SK-N-SH (cell line): ENCODE data around the gene GSE1. TPM values are rescaled to one million over a fixed set of nuclear protein-coding genes. Genes with fewer than 3 reads are reported as not detected.

Source experiments
- CTCF ChIA-PET: fragments of 300-600, 350-600 bp; formaldehyde crosslinking; extraction: SDS; loops from one replicate; lab custom pipeline; 2021; lab: Yijun Ruan, JAX
- POLR2A ChIA-PET: fragments of 350-600 bp; sonication (Branson Sonifier 250); formaldehyde crosslinking; extraction: SDS; loops from one replicate; lab custom pipeline; 2020; ENCODE audit warnings: antibody characterized with exemption, inconsistent platforms; lab: Yijun Ruan, JAX
- DNase-seq: peaks from one replicate; pipeline ENCODE4 v3.0.0; 2012
- H2AFZ ChIP-seq: fragments of 200-600 bp; sonication (generic); 2 replicates; pipeline ENCODE4 v1.8.1; 2016; ENCODE audit warnings: antibody characterized with exemption, mild to moderate bottlenecking, low read depth
- H3F3A ChIP-seq: fragments of 200-600 bp; sonication (generic); replicated peaks from 2 replicates; pipeline ENCODE3; 2016; ENCODE audit warnings: antibody characterized with exemption, mild to moderate bottlenecking; ENCODE audit not compliant: insufficient read depth
- H3K27ac ChIP-seq, 2 experiments: fragments of 200-500 bp in 1 of 2; fragments of 200-600 bp in 1 of 2; sonication (Bioruptor generic) in 1 of 2; sonication (generic), shearing (Covaris generic) in 1 of 2; 2 replicates each; pipeline versions ENCODE4 v1.5.1 to v1.6.1; 2014 to 2016; ENCODE audit warnings: low read depth in 2 of 2, inconsistent platforms in 1 of 2, low read length in 1 of 2, mild to moderate bottlenecking in 1 of 2, mixed read lengths in 1 of 2
- H3K27me3 ChIP-seq: fragments of 200-600 bp; sonication (generic), shearing (Covaris generic); 2 replicates; pipeline ENCODE4 v1.6.1; 2016; ENCODE audit warnings: mixed run types; ENCODE audit not compliant: insufficient read depth
- H3K36me3 ChIP-seq, 2 experiments: fragments of 200-500 bp in 1 of 2; fragments of 200-600 bp in 1 of 2; sonication (Bioruptor generic) in 1 of 2; sonication (generic) in 1 of 2; replicated peaks in 1 of 2; 2 replicates each; pipeline versions ENCODE3 to v1.5.1; 2014 to 2016; ENCODE audit warnings: low read length in 1 of 2, mild to moderate bottlenecking in 1 of 2; ENCODE audit not compliant: insufficient read depth in 2 of 2, control insufficient read depth in 1 of 2
- H3K4me1 ChIP-seq, 2 experiments: fragments of 200-500 bp in 1 of 2; fragments of 200-600 bp in 1 of 2; sonication (Bioruptor generic) in 1 of 2; sonication (generic), shearing (Covaris generic) in 1 of 2; 2 replicates each; pipeline versions ENCODE4 v1.5.1 to v1.6.1; 2014 to 2016; ENCODE audit warnings: low read depth in 1 of 2, low read length in 1 of 2, mixed run types in 1 of 2; ENCODE audit not compliant: insufficient read depth in 2 of 2, control insufficient read depth in 1 of 2
- H3K4me2 ChIP-seq: fragments of 200-600 bp; sonication (generic), shearing (Covaris generic); 2 replicates; pipeline ENCODE4 v1.6.1; 2017; ENCODE audit warnings: mixed run types
- H3K4me3 ChIP-seq, 2 experiments: fragments of 200-500 bp in 1 of 2; fragments of 200-600 bp in 1 of 2; sonication (Bioruptor generic) in 1 of 2; sonication (generic), shearing (Covaris generic) in 1 of 2; 2 replicates each; pipeline versions ENCODE4 v1.5.1 to v1.8.1; 2014 to 2016; ENCODE audit warnings: low read depth in 2 of 2, inconsistent platforms in 1 of 2, low read length in 1 of 2, mild to moderate bottlenecking in 1 of 2, mixed read lengths in 1 of 2, moderate library complexity in 1 of 2
- H3K79me2 ChIP-seq: fragments of 200-600 bp; sonication (generic); 2 replicates; pipeline ENCODE4 v1.8.1; 2017; ENCODE audit warnings: mild to moderate bottlenecking; ENCODE audit not compliant: insufficient read depth
- H3K9ac ChIP-seq: fragments of 200-600 bp; sonication (generic); 2 replicates; pipeline ENCODE4 v1.6.1; 2017; ENCODE audit warnings: mixed run types
- H3K9me2 ChIP-seq: fragments of 200-600 bp; sonication (generic); 2 replicates; pipeline ENCODE4 v1.6.1; 2017; ENCODE audit warnings: mixed run types
- H3K9me3 ChIP-seq: fragments of 200-600 bp; sonication (generic); 2 replicates; pipeline ENCODE4 v1.6.1; 2017; ENCODE audit warnings: mixed run types, mild to moderate bottlenecking, moderate library complexity
- H4K20me1 ChIP-seq: fragments of 200-600 bp; sonication (generic); 2 replicates; pipeline ENCODE4 v1.6.1; 2017; ENCODE audit warnings: mild to moderate bottlenecking, mixed run types; ENCODE audit not compliant: insufficient read depth
- CHD2 ChIP-seq: fragments of 150-350 bp; IDR thresholded peaks from 2 replicates; pipeline ENCODE4 v1.6.1; 2018; ENCODE audit warnings: low read length; ENCODE audit not compliant: partially characterized antibody
- CTCF ChIP-seq: fragments of 200-600 bp; sonication (generic); IDR thresholded peaks from 2 replicates; pipeline ENCODE4 v1.6.1; 2017; ENCODE audit warnings: antibody characterized with exemption, mild to moderate bottlenecking, moderate library complexity
- EZH2phosphoT487 ChIP-seq: fragments of 200-600 bp; sonication (generic); IDR thresholded peaks from 2 replicates; pipeline ENCODE4 v1.6.1; 2017; ENCODE audit warnings: low read depth, mixed run types, mild to moderate bottlenecking, antibody characterized with exemption, moderate library complexity, borderline replicate concordance
- FOXM1 ChIP-seq: IDR thresholded peaks from 2 replicates; pipeline ENCODE4 v1.4.0; 2012; ENCODE audit warnings: low read depth, mild to moderate bottlenecking
- GATA2 ChIP-seq: sonication (generic); formaldehyde crosslinking; IDR thresholded peaks from 2 replicates; pipeline ENCODE4 v1.5.0; 2020; ENCODE audit warnings: mild to moderate bottlenecking, missing genetic modification reagents
- NFIC ChIP-seq: IDR thresholded peaks from 2 replicates; pipeline ENCODE4 v1.4.0; 2012; ENCODE audit warnings: borderline replicate concordance
- POLR2AphosphoS5 ChIP-seq: IDR thresholded peaks from 2 replicates; pipeline ENCODE4 v1.6.1; 2012; ENCODE audit warnings: low read depth, low read length
- RAD21 ChIP-seq: IDR thresholded peaks from 2 replicates; pipeline ENCODE4 v1.6.1; 2012; ENCODE audit warnings: mild to moderate bottlenecking, low read length
- RCOR1 ChIP-seq: fragments of 150-350 bp; IDR thresholded peaks from 2 replicates; pipeline ENCODE4 v1.6.1; 2017; ENCODE audit warnings: antibody characterized with exemption, low read length
- REST ChIP-seq: IDR thresholded peaks from 2 replicates; pipeline ENCODE4 v1.6.1; 2012; ENCODE audit warnings: mild to moderate bottlenecking, low read depth, low read length, moderate library complexity
- RFX5 ChIP-seq: IDR thresholded peaks from 2 replicates; pipeline ENCODE4 v1.6.1; 2012; ENCODE audit warnings: mild to moderate bottlenecking, improper control_type of control experiment, low read length
- SMC3 ChIP-seq: IDR thresholded peaks from 2 replicates; pipeline ENCODE4 v1.6.1; 2012; ENCODE audit warnings: low read depth, low read length, improper control_type of control experiment
- TEAD4 ChIP-seq: IDR thresholded peaks from 2 replicates; pipeline ENCODE4 v1.4.0; 2012; ENCODE audit warnings: mild to moderate bottlenecking, borderline replicate concordance; ENCODE audit not compliant: insufficient read depth
- USF2 ChIP-seq: fragments of 150-350 bp; IDR thresholded peaks from 2 replicates; pipeline ENCODE4 v1.6.1; 2017; ENCODE audit warnings: antibody characterized with exemption, low read length, low read depth, borderline replicate concordance
- YY1 ChIP-seq: IDR thresholded peaks from 2 replicates; pipeline ENCODE4 v1.4.0; 2012; ENCODE audit warnings: low read depth, mild to moderate bottlenecking
- WGBS: methylation state at CpG from one replicate; pipeline ENCODE4 v1.1.6; 2017; ENCODE audit warnings: low lambda C conversion rate; 5-methylcytosine and 5-hydroxymethylcytosine counted together
- polyA plus RNA-seq, 3 experiments: library from polyadenylated mRNA; depleted of rRNA; stranded (reverse); fragments of >200 nt; gene quantifications; 2 replicates each; pipeline ENCODE4 v1.2.3, GENCODE V29; 2012
- TF ChIP-seq, protein P1 (sequence below): IDR thresholded peaks from 2 replicates; pipeline ENCODE4; 2012
- TF ChIP-seq, protein P2 (sequence below): IDR thresholded peaks from 2 replicates; pipeline ENCODE4 v1.4.0; 2012; ENCODE audit warnings: low read depth, borderline replicate concordance

Gene GSE1
- polyA plus RNA-seq, 1 of the 3 experiments (the other 2 are of a cell fraction) = 26.5 TPM

- 86% methylated on average over 10 of the region's 18 CpGs for WGBS
- POLR2A ChIA-PET = interaction anchor here (0.6 to 1.7 kb wide), 3 partner anchors 9 to 17 kb away, joined by 3 to 9 read pairs (median 4); no protein-coding TSS in a partner anchor
Measured at GRCh38 chr16:85625485-85626117, 12.5 kb downstream of the GSE1 start.

GRCh38 chr16:85626191-85626981 lies 13.3 kb downstream of the GSE1 start:
- Histone ChIP-seq H3K4me2 (no peak overlapping the region), H3K27ac (peak overlapping the region; percentile 13 to 97; a peak in 2 of 4 replicates), H3K9me3 (no peaks in the 10 kb centered on the region), H3K9me2 (no peaks in the 10 kb centered on the region), H3K9ac (no peak overlapping the region), H3K4me1 (peaks cover 6 to 81% of the 10 kb centered on the region in 2 experiments; a peak in 3 of 4 replicates), H3K4me3 (no peak overlapping the region), H3K36me3 (peaks cover 0 to 11% of the 10 kb centered on the region in 2 experiments), H2AFZ (no peak overlapping the region), H3F3A (no peaks in the 10 kb centered on the region), H4K20me1 (peaks cover 99% of the 10 kb centered on the region), H3K79me2 (peaks cover 81% of the 10 kb centered on the region), H3K27me3 (no peaks in the 10 kb centered on the region)
- ChIA-PET CTCF (interaction anchor here (0.7 to 10.3 kb wide), 12 partner anchors 11 to 373 kb away, joined by 3 to 106 read pairs (median 4); partner anchors contain the start of gene GSE1), POLR2A (interaction anchor here (0.6 to 1.7 kb wide), 5 partner anchors 10 to 1440 kb away, joined by 3 to 9 read pairs (median 4); partner anchors contain the start of gene TAF1C)
- 70% methylated on average over 36 of the region's 37 CpGs for WGBS
- peak; percentile 89 for DNase-seq
- 0 out of 2 replicates have a peak, but pooled peaks have one; percentile 10 for TF ChIP-seq GATA2 (CRISPR knock-in tag)
- TF ChIP-seq REST = no peak
- TF ChIP-seq RFX5 = no peak
- TF ChIP-seq RAD21 = no peak
- no peak for TF ChIP-seq CTCF
- no peak for TF ChIP-seq FOXM1

More at GRCh38 chr16:85625485-85626117, 12.5 kb downstream of the GSE1 start:
- Histone ChIP-seq H3K4me3 (no peak overlapping the region), H3K9me3 (no peaks in the 10 kb centered on the region), H3K9me2 (no peaks in the 10 kb centered on the region), H3K79me2 (peaks cover 78% of the 10 kb centered on the region), H3K4me2 (no peak overlapping the region), H2AFZ (no peak overlapping the region), H3K36me3 (peaks cover 0 to 11% of the 10 kb centered on the region in 2 experiments), H3K27me3 (no peaks in the 10 kb centered on the region), H4K20me1 (peaks cover 99% of the 10 kb centered on the region), H3K4me1 (peaks cover 6 to 81% of the 10 kb centered on the region in 2 experiments; a peak in 3 of 4 replicates), H3K27ac (peak overlapping the region in 1 of 2 experiments; percentile 97; a peak in 2 of 4 replicates), H3F3A (no peaks in the 10 kb centered on the region), H3K9ac (no peak overlapping the region)
- no peak for TF ChIP-seq RCOR1
- no peak for TF ChIP-seq SMC3
- no peak for TF ChIP-seq RAD21
- TF ChIP-seq YY1 = no peak
- TF ChIP-seq, protein P1, sequence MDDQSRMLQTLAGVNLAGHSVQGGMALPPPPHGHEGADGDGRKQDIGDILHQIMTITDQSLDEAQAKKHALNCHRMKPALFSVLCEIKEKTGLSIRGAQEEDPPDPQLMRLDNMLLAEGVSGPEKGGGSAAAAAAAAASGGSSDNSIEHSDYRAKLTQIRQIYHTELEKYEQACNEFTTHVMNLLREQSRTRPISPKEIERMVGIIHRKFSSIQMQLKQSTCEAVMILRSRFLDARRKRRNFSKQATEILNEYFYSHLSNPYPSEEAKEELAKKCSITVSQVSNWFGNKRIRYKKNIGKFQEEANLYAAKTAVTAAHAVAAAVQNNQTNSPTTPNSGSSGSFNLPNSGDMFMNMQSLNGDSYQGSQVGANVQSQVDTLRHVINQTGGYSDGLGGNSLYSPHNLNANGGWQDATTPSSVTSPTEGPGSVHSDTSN = no peak
- TF ChIP-seq GATA2 (CRISPR knock-in tag) = no peak
- no peak for TF ChIP-seq TEAD4
- TF ChIP-seq EZH2phosphoT487 = no peak
- TF ChIP-seq, protein P2, sequence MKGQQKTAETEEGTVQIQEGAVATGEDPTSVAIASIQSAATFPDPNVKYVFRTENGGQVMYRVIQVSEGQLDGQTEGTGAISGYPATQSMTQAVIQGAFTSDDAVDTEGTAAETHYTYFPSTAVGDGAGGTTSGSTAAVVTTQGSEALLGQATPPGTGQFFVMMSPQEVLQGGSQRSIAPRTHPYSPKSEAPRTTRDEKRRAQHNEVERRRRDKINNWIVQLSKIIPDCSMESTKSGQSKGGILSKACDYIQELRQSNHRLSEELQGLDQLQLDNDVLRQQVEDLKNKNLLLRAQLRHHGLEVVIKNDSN = no peak
- no peak for TF ChIP-seq NFIC
- TF ChIP-seq CHD2 = no peak
- TF ChIP-seq POLR2AphosphoS5 = no peak
- no peak for TF ChIP-seq USF2
- CTCF ChIA-PET = interaction anchor here (0.7 to 10.3 kb wide), 8 partner anchors 10 to 296 kb away, joined by 3 to 106 read pairs (median 4); partner anchors contain the start of gene GSE1
- DNase-seq = no peak
